DOHH2 (cell line): ENCODE results near the gene VPS35.

ENCODE experiments used
- EZH2phosphoT487 ChIP-seq: fragments of 200-600 bp; sonication (generic); IDR thresholded peaks from 2 replicates; pipeline ENCODE4 v1.6.1; 2017; ENCODE audit warnings: borderline replicate concordance, mild to moderate bottlenecking, antibody characterized with exemption, low read length, moderate library complexity, mixed read lengths
- TF ChIP-seq, protein P1 (sequence below): fragments of 200-600 bp; sonication (generic); IDR thresholded peaks from one replicate; pipeline ENCODE4 v1.5.1; 2014; ENCODE audit warnings: antibody characterized with exemption, mild to moderate bottlenecking, low read depth, low read length; ENCODE audit not compliant: poor library complexity, severe bottlenecking

DNA sequence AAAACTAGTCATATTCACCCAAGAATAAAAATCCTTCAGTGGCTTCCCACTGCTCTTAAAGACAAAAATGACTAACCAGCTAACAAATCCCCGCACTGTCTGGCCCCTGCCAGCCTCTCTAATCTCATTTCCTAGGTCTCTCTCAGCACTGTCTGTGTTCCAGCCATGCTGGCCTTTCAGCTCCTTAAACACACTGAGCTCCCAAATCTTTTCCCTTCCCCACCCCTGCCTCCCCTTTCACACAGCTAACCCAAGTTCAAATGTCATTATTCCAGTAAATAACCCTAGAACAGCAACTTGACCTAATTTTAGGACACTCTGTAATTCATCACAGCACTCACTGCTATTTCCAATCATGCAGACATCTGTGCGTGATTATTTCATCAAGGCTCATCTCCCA, 75.6 kb downstream of the VPS35 start:
- no peak for TF ChIP-seq EZH2phosphoT487
- TF ChIP-seq, protein P1, sequence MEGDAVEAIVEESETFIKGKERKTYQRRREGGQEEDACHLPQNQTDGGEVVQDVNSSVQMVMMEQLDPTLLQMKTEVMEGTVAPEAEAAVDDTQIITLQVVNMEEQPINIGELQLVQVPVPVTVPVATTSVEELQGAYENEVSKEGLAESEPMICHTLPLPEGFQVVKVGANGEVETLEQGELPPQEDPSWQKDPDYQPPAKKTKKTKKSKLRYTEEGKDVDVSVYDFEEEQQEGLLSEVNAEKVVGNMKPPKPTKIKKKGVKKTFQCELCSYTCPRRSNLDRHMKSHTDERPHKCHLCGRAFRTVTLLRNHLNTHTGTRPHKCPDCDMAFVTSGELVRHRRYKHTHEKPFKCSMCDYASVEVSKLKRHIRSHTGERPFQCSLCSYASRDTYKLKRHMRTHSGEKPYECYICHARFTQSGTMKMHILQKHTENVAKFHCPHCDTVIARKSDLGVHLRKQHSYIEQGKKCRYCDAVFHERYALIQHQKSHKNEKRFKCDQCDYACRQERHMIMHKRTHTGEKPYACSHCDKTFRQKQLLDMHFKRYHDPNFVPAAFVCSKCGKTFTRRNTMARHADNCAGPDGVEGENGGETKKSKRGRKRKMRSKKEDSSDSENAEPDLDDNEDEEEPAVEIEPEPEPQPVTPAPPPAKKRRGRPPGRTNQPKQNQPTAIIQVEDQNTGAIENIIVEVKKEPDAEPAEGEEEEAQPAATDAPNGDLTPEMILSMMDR, result no peak
